Astrocyte (in vitro differentiated cells and primary cell): ENCODE results near the gene ZNF75A.

Source experiments
- CTCF ChIP-seq: IDR thresholded peaks from 2 replicates; pipeline ENCODE4 v1.5.1; 2011; ENCODE audit warnings: low read depth, mild to moderate bottlenecking, inconsistent platforms, low read length, moderate library complexity; ENCODE audit not compliant: insufficient read depth
- EZH2 ChIP-seq: IDR thresholded peaks from 2 replicates; pipeline ENCODE4 v1.6.1; 2012; ENCODE audit warnings: mild to moderate bottlenecking, low read length, inconsistent platforms; ENCODE audit not compliant: insufficient read depth

- no peak for TF ChIP-seq CTCF
- no peak for TF ChIP-seq EZH2
Measured at GRCh38 chr16:3268294-3268693, 37.0 kb upstream of the ZNF75A start.
